Neutrophil (primary cell): ENCODE data around the gene CACNA2D2.

Experiments
- H3K27ac ChIP-seq: fragments of 200-600 bp; sonication (generic); 2 replicates; pipeline ENCODE4 v1.5.1; 2016; ENCODE audit warnings: mild to moderate bottlenecking, moderate library complexity
- H3K27me3 ChIP-seq: fragments of 200-600 bp; sonication (generic); 2 replicates; pipeline ENCODE4 v1.6.0; 2016; ENCODE audit warnings: mild to moderate bottlenecking
- H3K36me3 ChIP-seq: fragments of 200-600 bp; sonication (generic); 2 replicates; pipeline ENCODE4 v1.5.1; 2017
- H3K4me1 ChIP-seq, 2 experiments: fragments of 200-600 bp in 1 of 2; sonication (generic) in 1 of 2; 1 replicate in 1 of 2; 2 replicates in 1 of 2; pipeline versions ENCODE4 v1.5.1 to v1.6.1; 2013 to 2016; ENCODE audit warnings: low read depth in 1 of 2, low read length in 1 of 2, mild to moderate bottlenecking in 1 of 2, moderate library complexity in 1 of 2; ENCODE audit not compliant: control insufficient read depth in 1 of 2, insufficient read depth in 1 of 2
- H3K4me3 ChIP-seq, 2 experiments: fragments of 200-600 bp in 1 of 2; sonication (generic) in 1 of 2; 1 replicate in 1 of 2; 2 replicates in 1 of 2; pipeline ENCODE4 v1.5.1; 2013 to 2016; ENCODE audit warnings: low read depth in 1 of 2, low read length in 1 of 2, mild to moderate bottlenecking in 1 of 2, moderate library complexity in 1 of 2
- H3K9me3 ChIP-seq: fragments of 200-600 bp; sonication (generic); 2 replicates; pipeline ENCODE4 v1.5.1; 2016
- CTCF ChIP-seq: fragments of 200-600 bp; sonication (generic); IDR thresholded peaks from 2 replicates; pipeline ENCODE4 v1.5.1; 2016; ENCODE audit warnings: antibody characterized with exemption

The CACNA2D2 gene

GRCh38 chr3:50491023-50491422 is 12.4 kb downstream of the CACNA2D2 start:
- Histone ChIP-seq H3K27me3 (no peaks in the 10 kb centered on the region), H3K27ac (no peak overlapping the region), H3K4me1 (no peaks in the 10 kb centered on the region), H3K9me3 (no peaks in the 10 kb centered on the region), H3K36me3 (no peaks in the 10 kb centered on the region), H3K4me3 (no peak overlapping the region)
- no peak for TF ChIP-seq CTCF

DNA sequence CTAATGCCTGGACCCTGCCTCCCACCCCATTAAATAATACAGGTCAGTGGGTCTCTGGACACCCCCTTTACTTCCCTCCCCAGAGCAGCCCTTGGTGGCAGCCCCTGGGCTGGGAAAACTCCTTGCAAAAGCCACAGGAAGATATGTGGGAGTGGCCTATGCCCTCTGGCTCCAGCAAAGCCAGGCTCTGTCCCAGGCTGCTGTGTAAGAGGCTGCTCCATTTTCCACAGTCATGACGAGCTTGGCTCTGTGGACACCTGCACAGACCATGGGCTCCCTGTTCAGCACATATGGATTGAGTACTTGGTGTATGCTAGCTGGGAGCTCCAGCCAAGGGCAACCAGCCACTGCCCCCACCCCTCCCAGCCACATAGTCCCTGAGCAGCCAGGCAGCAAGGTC is 13.0 kb downstream of the CACNA2D2 start:
- Histone ChIP-seq H3K27ac (no peak overlapping the region), H3K9me3 (no peaks in the 10 kb centered on the region), H3K36me3 (no peaks in the 10 kb centered on the region), H3K4me3 (no peak overlapping the region), H3K27me3 (no peaks in the 10 kb centered on the region), H3K4me1 (no peaks in the 10 kb centered on the region)
- TF ChIP-seq CTCF: no peak

DNA sequence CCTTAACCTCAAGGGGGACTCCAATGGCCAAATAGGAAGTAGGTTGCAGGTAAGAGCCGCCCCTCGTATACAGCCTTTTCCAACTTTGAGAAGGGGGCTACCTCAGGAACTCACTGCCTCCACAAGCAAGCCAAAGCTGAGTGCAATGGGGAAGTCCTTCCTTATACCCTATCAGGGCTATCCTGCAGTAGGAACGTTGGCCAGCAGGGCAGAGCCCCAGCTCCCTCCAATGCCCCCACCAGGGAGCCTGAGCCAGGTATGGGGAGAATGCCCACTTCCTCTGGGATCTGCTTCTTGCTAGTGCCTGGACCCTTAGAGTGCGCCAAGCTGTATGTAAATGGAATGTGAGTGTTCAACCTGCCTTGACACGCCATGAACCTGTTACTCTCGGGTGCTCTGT is 16.3 kb downstream of the CACNA2D2 start:
- no peak for TF ChIP-seq CTCF
- no peaks in the 10 kb centered on the region for H3K27me3 ChIP-seq
- H3K36me3 ChIP-seq: no peaks in the 10 kb centered on the region

GRCh38 chr3:50486219-50486888 is 17.1 kb downstream of the CACNA2D2 start:
- no peaks in the 10 kb centered on the region for H3K4me1 ChIP-seq
- no peak for TF ChIP-seq CTCF
- no peaks in the 10 kb centered on the region for H3K36me3 ChIP-seq
- H3K27me3 ChIP-seq: no peaks in the 10 kb centered on the region
- H3K27ac ChIP-seq: no peak overlapping the region
- H3K4me3 ChIP-seq: no peak overlapping the region
- H3K9me3 ChIP-seq: no peaks in the 10 kb centered on the region

More for the DNA sequence above, 16.3 kb downstream of the CACNA2D2 start:
- Histone ChIP-seq H3K4me1 (no peaks in the 10 kb centered on the region), H3K9me3 (no peaks in the 10 kb centered on the region), H3K27ac (no peak overlapping the region), H3K4me3 (no peak overlapping the region)

GRCh38 chr3:50484722-50485121 is 18.7 kb downstream of the CACNA2D2 start:
- Histone ChIP-seq H3K9me3 (no peaks in the 10 kb centered on the region), H3K4me1 (no peaks in the 10 kb centered on the region), H3K27me3 (no peaks in the 10 kb centered on the region), H3K36me3 (no peaks in the 10 kb centered on the region), H3K4me3 (no peak overlapping the region), H3K27ac (no peak overlapping the region)
- TF ChIP-seq CTCF: no peak

DNA sequence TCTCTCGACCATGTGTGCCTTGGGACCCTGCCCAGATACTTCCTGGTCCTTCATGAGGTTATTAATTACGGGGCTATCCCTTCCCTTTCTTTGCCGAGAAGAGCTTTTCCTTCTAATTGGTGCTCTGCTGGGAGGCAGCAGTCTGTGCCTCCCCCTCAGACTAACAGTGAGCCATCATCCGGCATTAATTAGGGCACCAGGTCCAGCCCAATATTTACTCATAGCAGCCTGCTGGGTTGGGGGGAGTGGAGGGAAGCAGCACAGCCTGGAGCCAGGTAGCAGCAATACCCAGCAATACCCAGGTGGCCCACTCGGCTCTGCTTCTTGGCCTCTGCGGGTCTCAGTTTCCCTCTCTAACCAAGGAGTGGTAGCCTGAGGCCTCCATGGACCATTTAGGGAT is 20.1 kb downstream of the CACNA2D2 start:
- H3K27ac ChIP-seq: no peak overlapping the region
- no peak overlapping the region for H3K4me3 ChIP-seq
- no peaks in the 10 kb centered on the region for H3K27me3 ChIP-seq
- H3K9me3 ChIP-seq: no peaks in the 10 kb centered on the region
- no peaks in the 10 kb centered on the region for H3K36me3 ChIP-seq
- no peak for TF ChIP-seq CTCF
- no peaks in the 10 kb centered on the region for H3K4me1 ChIP-seq
